NCI-H69 (cell line): ENCODE data around the gene GDF10.

ENCODE experiments used
- DNase-seq: peaks from one replicate; lab custom pipeline; 2025; lab: John Stamatoyannopoulos, UW

GDF10 gene

DNA sequence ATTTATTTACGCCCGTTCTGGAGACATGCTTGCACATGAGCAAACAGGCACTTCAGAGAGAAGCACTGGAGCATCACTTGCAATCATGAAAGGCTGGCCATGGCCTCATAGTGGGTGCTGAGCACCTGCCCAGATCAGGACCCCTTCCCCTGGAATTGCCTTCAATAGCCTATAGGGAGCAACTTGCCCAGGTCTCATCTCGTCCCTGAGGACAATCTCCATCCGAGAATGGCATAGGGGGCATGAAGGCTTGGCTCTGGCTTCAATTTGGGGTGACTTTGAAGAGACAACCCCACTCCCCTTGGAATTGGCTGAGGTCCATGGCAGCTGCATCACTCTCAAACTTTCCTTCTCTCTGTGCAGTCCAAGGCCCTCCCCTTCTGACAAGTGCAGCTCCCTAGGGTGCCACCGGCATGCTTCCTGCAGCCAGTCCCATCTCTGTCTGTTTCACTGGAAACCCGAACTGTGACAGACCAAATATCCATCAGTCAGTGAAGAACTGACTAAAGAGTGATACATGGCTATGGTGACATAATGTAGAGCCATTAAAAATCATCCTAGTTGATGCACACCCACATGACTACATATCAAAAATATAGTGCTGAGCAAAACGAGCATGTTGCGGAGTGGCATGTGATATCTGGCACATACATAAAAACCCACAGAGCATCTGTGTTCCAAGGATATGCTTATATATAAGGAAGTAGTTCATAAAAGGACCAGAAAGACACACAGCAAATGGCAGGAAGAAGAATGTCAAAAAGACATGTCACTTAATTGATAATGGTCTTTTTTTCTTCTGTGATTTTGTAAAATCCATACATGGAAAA is 34.7 kb downstream of the GDF10 start:
- DNase-seq = no peak

DNA sequence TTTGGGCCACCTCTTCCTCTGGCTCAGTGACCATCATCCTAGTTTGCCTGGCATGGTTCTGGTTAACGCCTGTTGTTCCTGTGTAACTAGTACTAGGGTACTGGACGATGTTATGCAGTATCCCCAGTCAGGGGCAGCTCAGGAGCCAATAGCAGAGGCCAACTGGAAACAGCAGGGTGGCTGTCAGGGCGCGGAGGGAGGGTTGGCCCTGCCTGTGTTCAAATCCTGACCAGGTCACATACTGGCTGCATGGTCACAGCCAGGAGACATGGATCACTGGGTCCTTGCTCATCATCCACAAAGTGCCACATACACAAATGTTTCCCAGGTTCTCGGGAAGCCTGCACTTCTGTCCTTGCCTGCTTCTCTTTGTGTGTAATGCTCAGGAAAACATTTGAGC is 35.9 kb downstream of the GDF10 start:
- DNase-seq = no peak

DNA sequence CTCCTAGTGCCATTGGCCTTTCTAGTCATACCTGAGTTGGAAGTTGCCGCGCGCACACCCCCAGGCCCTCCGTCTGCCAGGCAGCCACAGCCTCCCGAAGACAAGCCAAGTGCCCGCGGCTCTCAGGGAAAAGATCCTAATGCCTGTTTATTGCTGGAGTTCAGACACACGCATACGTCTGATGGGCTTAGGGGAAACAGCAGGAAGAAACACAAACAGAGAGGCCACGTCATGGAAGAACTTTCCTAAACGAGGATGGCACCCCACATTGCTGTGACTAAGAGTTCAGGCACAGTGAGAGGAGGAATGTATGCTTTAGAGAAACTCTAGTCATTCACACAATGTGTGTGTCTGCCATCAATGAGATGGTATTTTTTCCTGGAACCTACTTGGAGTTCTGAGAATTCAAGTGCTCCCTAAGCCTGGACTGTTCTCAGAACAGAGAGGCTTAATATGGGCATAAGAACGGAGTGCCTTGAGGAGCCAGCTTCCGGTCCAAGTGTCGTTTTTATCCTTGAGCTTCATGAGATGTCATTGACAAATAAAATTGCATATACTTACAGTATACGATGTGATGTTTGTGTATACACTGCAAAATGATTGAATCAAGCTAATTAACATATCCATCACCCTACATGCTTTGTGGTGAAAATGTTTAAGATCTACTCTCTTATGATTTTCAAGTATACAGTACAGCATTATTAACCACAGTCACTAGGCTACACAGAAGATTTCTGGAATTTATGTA is 36.6 kb downstream of the GDF10 start:
- no peak for DNase-seq

DNA sequence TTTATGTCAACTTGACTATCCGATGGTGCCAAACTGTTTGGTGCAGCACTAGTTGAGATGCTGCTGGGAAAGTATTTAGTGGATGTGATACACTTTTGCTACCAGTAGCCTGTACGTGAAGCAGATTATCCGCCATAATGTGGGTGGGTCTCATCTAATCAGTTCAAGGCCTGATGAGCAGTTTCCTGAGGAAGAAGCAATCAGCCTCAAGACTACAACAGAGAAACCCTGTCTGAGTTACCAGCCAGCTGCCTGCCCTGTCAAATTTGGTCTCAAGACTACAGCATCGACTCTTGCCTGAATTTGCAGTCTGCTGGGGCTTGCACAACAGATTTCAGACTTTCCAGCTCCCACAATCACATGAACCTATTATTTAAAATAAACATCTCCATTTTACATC is 37.3 kb downstream of the GDF10 start:
- DNase-seq = no peak

DNA sequence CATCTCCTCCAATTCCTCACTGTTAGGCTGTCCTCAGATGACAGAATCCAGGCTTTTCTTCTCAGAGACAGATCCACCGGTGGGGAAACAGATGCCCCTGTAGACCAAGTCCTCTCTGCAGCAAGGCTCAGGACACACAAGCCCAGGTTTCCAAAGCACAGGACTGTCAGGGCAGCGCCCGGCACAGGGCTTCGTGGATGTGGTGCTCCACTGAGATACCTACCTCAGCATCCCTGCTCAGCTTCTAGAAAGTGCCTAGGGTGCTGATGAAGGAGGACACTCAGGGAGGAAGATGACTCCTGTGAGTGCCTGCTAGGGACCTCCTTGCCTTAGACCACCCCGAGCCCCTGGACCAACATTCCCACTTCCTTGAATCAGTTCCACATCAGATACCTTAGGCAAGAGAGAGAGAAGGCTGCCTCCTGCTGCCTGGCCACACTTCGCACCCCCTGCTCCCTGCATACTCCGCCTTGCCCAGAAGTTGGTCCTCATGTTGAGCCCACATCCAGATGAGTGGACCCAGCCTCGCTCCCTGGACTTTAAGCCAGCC is 39.3 kb downstream of the GDF10 start:
- DNase-seq = no peak

DNA sequence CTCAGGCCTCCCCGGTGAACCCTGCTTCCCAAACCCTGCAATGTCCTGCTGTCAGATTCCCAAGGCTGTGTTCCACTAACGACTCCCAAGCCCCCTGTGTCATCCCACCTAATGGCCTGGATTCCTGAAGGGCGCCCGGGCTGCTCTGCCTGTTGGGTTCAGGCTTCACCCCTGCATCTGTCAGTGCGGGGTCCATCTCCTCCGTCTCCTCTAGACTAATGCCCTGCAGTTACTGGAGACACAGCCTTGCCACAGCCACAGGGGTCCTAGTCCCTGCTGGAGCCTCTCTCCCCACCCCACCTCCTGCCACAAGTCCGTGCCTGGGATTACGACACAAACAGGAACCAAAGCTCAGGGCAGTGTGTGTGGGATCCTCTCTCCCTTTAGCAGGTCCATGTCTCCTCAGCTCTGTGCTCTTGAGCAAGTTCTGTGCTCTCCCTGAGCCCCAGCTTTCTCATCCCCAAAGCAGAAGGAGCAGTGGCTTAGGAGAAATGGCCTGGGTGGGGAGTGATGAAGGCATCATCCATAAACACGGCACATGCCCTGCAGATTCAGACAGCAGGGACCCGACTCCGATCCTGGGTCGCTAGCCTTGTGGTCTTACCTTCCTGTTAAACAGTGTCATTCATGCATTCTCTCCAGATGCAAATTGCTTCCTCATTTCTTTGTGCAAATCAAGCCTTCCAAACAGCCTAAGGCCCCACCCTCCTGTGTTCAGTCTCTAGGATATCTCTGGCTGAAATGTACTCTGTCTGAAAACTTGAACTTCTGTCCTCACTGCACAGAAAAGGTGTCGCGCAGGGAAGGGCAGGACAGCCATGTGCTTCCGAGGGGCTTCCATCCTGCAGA is 40.0 kb downstream of the GDF10 start:
- no peak for DNase-seq

DNA sequence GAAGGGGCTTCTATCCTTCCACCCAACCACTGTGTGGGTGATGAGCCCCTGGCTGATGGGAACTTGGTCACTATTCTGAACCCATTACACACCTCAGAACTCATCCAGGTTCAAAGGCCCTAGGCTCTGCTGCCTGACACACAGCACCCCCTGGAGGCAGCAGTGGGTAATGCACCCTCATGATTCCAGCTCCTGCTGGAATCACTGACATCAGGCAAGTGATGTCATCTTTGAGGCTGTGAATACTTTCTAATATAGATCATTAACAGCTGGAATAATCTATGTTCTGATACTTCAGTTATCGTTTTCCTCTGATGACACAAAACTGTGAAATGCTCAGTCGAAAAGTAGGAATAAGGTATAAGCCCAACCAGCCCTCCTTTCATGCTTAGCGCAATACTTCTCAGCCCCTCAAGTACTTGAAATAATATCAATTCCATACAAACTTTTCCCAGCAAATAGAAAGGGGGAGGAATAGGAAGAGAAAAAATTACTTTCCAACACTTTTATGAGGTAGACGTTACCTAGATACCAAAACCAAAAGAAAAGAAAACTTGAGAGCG is 40.7 kb downstream of the GDF10 start:
- peak; percentile 9 for DNase-seq

DNA sequence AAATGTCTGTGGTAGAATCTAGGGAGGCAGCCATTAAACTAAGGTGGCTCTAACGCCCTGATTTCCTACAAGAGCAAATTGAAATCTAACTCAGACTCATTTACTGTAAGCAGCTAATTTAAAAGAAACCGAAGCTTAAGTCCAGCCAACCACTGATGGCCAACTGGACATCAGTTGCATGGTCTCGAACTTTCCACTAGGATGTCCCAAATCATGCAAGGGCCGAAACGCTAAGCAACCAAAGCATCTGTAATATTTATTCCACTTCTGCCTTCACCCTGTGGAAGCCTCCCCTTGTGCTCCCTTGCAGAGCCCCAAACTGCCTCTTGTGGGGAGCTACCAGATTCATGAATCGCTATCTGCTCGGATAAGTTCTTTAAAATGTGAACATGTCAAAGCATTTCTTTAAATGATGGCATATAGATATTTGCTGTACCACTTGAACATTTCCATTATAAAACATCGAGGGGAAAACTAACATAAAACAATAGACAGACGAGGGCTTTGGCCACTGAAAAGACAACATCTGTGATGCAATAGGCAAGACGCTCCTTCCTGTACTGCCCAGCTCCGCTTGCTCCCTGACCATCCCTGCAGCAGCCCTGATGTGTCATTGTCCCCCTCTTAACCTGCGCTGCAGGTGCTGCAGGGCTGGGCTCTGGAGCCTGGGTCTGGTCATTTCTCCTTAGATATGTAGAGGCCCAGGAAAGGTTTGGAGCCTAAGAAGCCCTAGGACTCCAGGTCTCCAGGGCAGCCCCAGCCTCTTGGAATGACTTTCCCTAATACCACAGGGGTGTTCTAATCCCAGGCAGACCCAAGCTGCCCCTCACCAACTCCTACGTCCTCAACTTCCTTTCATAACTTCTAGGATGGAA is 45.2 kb downstream of the GDF10 start:
- DNase-seq = no peak

DNA sequence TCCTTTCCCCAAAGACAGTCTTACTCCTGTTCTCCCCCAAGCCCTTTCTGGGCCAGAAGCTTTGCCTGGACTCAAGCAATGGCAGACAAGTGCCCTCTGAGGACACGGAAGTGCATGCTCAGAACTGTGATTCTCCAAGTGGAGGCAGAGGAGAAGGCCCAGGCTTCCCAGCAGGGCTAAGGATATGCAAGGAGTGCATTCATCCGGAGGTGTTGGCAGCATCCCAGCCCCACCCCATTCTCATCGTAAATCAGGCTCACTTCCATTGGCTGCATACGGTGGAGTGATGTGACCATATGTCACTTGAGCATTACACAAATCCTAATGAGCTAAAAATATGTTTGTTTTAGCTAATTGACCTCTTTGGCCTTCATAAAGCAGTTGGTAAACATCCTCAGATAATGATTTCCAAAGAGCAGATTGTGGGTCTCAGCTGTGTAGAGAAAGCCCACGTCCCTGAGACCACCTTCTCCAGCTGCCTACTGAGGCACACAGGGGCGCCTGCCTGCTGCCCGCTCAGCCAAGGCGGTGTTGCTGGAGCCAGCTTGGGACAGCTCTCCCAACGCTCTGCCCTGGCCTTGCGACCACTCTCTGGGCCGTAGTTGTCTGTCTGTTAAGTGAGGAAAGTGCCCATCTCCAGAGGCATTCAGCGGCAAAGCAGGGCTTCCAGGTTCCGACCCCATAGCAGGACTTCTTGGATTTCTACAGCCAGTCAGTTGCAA is 46.7 kb downstream of the GDF10 start:
- peak; percentile 77 for DNase-seq

DNA sequence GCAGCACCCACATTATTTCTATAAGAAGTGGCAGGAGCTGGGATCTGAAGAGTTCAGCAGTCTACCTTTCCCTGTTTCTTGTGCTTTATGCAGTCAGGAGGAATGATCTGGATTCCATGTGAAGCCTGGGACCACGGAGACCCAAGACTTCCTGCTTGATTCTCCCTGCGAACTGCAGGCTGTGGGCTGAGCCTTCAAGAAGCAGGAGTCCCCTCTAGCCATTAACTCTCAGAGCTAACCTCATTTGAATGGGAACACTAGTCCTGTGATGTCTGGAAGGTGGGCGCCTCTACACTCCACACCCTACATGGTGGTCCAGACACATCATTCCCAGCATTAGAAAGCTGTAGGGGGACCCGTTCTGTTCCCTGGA is 47.3 kb downstream of the GDF10 start:
- DNase-seq = no peak

DNA sequence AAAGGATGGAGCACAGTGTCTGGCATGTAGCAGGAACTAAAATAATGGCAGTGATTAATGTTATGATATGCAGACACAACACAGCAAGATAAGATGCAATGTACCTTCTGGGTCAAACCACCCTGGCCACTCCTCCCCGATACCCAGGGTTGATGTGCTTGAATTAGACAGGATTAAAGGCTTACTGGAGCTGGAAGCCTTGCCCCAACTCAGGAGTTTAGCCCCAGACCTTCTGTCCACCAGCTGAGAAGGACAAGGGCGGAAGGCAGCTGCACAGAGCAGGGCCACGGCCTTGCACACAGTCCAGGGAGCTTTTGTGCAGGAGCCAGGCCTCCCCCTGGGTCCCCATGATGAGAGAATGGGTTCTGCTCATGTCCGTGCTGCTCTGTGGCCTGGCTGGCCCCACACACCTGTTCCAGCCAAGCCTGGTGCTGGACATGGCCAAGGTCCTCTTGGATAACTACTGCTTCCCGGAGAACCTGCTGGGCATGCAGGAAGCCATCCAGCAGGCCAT is 48.2 kb downstream of the GDF10 start, which contains the start of gene RBP3:
Gene RBP3, plus strand, starts transcription at position 226 of the 514 bp plus-strand sequence. Its CDS starts 122 bp downstream, at position 348.
- no peak for DNase-seq

DNA sequence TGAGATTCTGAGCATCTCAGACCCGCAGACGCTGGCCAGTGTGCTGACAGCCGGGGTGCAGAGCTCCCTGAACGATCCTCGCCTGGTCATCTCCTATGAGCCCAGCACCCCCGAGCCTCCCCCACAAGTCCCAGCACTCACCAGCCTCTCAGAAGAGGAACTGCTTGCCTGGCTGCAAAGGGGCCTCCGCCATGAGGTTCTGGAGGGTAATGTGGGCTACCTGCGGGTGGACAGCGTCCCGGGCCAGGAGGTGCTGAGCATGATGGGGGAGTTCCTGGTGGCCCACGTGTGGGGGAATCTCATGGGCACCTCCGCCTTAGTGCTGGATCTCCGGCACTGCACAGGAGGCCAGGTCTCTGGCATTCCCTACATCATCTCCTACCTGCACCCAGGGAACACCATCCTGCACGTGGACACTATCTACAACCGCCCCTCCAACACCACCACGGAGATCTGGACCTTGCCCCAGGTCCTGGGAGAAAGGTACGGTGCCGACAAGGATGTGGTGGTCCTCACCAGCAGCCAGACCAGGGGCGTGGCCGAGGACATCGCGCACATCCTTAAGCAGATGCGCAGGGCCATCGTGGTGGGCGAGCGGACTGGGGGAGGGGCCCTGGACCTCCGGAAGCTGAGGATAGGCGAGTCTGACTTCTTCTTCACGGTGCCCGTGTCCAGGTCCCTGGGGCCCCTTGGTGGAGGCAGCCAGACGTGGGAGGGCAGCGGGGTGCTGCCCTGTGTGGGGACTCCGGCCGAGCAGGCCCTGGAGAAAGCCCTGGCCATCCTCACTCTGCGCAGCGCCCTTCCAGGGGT is 48.9 kb downstream of the GDF10 start:
- DNase-seq = no peak

DNA sequence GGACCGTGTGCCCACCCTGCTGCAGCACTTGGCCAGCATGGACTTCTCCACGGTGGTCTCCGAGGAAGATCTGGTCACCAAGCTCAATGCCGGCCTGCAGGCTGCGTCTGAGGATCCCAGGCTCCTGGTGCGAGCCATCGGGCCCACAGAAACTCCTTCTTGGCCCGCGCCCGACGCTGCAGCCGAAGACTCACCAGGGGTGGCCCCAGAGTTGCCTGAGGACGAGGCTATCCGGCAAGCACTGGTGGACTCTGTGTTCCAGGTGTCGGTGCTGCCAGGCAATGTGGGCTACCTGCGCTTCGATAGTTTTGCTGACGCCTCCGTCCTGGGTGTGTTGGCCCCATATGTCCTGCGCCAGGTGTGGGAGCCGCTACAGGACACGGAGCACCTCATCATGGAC is 49.5 kb downstream of the GDF10 start:
- no peak for DNase-seq

DNA sequence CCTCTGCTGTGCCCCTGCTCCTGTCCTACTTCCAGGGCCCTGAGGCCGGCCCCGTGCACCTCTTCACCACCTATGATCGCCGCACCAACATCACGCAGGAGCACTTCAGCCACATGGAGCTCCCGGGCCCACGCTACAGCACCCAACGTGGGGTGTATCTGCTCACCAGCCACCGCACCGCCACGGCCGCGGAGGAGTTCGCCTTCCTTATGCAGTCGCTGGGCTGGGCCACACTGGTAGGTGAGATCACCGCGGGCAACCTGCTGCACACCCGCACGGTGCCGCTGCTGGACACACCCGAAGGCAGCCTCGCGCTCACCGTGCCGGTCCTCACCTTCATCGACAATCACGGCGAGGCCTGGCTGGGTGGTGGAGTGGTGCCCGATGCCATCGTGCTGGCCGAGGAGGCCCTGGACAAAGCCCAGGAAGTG is 50.0 kb downstream of the GDF10 start:
- DNase-seq = no peak

DNA sequence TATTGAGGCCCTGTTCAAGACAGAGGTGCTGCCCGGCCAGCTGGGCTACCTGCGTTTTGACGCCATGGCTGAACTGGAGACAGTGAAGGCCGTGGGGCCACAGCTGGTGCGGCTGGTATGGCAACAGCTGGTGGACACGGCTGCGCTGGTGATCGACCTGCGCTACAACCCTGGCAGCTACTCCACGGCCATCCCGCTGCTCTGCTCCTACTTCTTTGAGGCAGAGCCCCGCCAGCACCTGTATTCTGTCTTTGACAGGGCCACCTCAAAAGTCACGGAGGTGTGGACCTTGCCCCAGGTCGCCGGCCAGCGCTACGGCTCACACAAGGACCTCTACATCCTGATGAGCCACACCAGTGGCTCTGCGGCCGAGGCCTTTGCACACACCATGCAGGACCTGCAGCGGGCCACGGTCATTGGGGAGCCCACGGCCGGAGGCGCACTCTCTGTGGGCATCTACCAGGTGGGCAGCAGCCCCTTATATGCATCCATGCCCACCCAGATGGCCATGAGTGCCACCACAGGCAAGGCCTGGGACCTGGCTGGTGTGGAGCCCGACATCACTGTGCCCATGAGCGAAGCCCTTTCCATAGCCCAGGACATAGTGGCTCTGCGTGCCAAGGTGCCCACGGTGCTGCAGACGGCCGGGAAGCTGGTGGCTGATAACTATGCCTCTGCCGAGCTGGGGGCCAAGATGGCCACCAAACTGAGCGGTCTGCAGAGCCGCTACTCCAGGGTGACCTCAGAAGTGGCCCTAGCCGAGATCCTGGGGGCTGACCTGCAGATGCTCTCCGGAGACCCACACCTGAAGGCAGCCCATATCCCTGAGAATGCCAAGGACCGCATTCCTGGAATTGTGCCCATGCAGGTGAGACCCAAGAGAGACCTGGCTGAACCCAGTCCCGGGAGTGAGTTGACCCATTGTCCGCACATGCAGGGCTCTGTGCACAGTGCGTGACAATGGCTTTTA is 51.0 kb downstream of the GDF10 start:
- no peak for DNase-seq

DNA sequence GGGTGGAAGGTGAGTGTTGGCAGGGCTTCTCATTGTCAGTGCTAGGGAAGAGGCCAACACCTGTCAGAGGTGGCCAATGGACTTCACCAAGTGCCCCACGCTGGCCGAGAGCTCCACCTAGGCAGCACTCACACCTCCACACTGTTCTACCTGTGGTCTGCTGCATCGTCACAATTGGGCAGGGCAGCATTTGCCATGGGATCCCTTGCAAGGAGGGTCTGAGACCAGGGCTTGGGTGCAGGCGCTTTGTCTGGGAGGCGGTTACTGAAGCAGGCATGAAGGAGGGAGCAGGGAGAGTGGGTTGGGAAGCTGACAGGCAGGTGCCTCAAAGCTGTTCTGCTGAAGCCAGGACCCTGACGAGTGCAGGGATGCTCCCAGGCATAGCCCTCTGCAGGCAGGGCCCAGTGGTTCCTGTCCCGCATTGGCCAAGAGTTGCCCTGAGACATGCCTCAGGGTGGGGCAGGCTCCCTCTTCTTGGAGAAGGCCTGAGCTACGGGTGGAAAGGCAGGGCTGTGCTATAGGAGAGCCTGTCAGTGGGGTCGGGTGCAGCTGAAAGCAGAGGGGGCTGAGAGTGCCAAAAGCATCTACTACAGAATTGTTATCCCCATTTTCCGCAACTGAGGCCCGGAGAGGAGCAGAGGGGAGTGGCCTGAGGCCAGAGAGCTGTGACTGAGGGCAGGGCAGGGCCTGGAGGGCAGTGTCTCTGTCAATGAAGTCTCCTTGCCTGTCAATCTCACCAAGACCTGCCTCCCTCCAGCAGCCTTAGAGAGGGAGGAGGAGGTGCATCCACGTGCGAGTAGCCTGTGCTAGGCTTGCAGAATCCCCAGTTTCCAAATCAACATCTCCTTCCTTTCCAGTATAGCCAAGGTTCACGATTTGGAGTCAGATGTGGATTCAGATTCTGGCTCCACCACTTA is 52.2 kb downstream of the GDF10 start:
- no peak for DNase-seq

DNA sequence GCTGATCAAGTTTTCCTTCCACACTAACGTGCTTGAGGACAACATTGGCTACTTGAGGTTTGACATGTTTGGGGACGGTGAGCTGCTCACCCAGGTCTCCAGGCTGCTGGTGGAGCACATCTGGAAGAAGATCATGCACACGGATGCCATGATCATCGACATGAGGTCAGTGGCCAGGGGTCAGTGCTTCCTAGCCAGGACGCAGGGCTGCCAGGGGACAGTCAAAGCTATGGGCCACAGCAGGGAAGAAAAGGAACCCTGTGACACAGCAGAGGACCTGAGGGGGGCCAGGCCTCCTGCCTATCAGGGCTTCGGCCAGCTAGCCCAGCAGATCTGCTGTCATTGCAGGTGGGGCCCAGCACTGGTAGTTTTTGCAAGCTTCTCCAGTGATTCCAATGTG is 53.4 kb downstream of the GDF10 start:
- DNase-seq = no peak
